HL-60/S4 (cell line): ENCODE results near the gene PRX.
"Not testable (repeated sequence)": the region's sequence is repeated elsewhere in the genome, so short reads cannot be mapped to it uniquely, and the experiment has no call there.

Experiments
- in situ Hi-C: fragments of 300-500 bp; cut with MboI; formaldehyde crosslinking; loops from 2 replicates; pipeline ENCODE4 v1.14.3; 2022; ENCODE audit warnings: low sequenced_read_pairs

Gene PRX

GRCh38 chr19:40433391-40434216 is 20.4 kb upstream of the PRX start:
- in situ Hi-C loops, result no loop called here

DNA sequence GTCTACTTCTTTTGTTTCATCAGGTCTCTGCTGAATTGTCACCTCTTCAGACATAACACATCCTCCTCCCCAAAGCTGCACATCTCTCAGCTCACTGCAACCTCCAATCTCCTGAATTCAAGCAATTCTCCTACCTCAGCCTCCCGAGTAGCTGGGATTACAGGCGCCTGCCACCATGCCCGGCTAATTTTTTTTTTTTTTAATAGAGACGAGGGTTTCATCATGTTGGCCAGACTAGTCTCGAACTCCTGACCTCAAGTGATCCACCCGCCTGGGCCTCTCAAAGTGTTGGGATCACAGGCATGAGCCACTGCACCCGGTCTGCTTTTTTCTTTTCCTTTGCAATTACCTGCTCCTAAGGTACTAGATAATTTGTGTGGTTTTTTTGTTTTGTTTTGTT is 19.6 kb upstream of the PRX start:
- in situ Hi-C loops, result not testable (repeated sequence)

DNA sequence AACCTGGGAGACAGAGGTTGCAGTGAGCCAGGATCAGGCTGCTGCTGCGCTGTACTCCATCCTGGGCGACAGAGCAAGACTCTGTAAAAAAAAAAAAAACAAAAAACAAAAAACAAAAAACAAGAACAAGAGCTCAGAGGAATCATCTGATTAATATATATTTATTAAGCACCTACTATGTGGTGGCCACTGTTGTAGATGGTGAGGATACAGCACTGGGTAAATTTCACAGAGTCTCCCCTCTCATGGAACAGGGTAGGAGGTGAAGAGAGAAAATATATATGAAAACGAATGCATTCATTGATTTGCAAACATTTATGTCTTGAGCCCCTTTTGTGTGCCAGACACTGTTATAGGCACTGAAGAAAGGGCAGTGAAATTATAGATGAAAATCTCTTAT is 18.5 kb upstream of the PRX start:
- in situ Hi-C loops, result no loop called here

DNA sequence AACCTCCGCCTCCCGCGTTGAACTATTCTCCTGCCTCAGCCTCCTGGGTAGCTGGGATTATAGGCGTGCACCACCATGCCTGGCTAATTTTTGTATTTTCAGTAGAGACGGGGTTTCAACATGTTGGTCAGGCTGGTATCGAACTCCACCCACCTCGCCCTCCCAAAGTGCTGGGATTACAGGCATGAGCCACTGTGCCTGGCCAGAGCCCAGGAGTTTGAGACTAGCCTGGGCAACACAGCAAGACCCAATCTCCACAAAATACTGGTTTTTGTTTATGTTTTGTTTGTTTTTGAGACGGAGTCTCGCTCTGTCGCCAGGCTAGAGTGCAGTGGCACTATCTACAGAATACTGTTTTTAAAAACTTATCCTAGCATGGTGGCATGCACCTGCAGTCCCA is 17.1 kb upstream of the PRX start:
- in situ Hi-C loops, result not testable (repeated sequence)

DNA sequence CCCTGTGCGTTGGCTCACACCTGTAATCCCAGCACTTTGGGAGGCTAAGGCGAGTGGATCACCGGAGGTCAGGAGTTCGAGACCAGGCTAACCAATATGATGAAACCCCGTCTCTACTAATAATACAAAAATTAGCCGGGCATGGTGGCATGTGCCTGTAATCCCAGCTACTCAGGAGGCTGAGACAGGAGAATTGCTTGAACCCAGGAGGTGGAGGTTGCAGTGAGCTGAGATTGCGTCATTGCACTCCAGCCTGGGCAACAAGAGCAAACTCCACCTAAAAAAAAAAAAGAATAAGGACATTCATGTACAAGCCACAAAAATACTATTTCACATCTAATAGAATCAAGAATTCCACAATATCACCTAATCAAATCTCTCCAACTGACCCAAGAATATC is 15.0 kb upstream of the PRX start:
- in situ Hi-C loops, result not testable (repeated sequence)

- in situ Hi-C loops, result no loop called here
Measured at GRCh38 chr19:40425450-40426287, 12.5 kb upstream of the PRX start, which contains the start of gene SERTAD1. Gene SERTAD1, minus strand, starts transcription at chr19:40425992. Its CDS starts 2,446 bp downstream, at chr19:40423546.

DNA sequence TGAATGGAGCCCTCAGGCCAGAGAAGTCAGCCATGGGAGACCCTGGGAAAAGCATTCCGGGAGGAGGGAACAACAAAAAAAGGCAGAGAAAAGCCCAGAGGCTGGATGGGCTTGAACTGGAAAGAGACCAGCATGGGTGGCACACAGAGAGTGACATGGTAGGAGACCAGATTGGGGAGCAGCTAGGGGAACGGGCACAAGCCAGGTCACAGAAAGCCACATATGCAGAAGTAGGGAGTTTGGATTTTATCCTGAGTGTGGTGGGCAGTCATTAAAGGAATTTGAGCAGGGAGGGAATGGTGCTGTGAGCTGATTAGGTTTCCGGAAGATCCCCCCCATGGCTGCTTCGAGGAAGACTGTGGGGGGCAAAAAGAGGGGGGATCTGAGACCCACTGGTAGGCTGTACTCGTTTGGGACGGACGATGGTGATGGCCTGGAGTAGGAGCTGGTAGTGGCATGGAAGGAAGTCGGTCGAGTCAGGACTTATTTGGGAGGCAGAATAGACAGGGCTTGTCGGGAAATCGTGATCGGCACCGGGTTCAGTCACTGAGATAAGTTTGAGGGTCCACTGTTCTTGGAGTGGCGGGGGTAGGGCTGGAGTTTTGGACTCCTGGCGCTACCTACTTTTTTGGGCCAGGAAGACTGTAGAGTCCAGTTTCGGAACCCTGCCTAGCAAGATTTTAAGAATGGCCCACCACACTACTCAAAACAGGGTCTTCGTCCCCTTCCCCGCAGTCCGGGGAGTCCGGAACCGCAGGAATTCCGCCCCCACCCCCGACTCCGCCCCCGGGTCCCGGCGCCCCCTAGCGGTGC is 11.7 kb upstream of the PRX start:
- in situ Hi-C loops, result no loop called here

- in situ Hi-C loops, result no loop called here
Measured at GRCh38 chr19:40423938-40424337, 10.8 kb upstream of the PRX start.

DNA sequence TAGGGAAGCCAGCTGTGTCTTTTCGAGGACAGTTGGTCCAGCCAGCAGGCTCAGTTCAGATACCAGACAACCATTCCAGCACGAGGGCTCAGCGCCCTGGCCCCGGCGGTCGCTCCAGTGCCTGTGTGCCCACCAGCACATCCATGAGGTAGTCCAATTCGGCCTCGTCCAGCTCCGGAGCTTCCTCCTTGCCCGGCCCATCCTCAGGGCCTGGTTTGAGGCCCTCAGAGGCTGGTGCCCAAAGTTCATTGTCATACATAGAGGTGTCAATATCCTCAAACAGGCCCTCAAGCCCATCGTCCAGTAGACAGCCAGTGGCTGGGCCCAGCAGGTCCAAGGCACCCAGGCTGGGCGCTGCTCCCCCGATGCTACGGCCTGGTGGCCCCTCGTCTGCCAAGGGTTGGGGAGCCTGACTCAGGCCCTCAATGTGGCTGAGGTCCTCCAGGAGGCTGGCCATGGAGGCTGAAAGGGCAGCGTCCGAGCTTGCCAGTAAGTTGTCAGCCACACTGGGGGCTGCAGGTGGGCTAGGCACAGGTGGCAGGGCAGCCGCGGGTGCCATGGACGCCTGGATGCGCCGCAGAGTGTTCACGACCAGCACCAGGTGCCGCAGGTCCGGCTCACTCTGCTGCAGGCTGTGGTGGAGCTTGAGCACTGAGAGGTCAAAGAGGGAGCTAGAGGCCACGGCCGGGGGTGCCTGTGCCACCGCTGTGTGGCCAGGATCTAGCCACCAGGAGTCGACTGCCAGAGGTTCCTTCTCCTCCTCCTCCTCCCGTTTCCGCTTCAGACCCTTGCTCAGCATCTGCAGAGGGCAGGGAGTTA is 9.8 kb upstream of the PRX start:
- in situ Hi-C loops, result no loop called here

GRCh38 chr19:40421993-40422747 is 9.0 kb upstream of the PRX start:
- in situ Hi-C loops, result no loop called here

GRCh38 chr19:40420766-40421765 is 7.9 kb upstream of the PRX start:
- in situ Hi-C loops, result no loop called here

GRCh38 chr19:40420451-40420765 is 7.2 kb upstream of the PRX start:
- in situ Hi-C loops, result no loop called here

DNA sequence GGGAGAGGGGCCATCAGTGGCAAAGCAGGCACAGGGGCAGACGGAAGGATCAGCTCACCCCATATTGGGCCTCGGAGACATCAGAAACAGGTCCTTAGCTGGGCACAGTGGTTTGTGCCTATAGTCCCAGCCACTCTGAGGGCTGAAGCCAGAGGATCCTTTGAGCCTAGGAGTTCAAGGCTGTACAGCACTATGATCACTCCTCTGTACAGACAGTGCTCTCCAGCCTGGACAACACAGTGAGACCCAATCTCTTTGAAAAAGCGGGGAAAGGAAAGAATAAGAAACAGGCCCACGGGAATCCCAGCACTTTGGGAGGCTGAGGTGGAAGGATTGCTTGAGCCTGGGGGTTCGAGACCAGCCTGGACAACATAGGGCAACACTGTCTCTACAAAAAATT is 6.6 kb upstream of the PRX start:
- in situ Hi-C loops, result no loop called here

GRCh38 chr19:40419066-40419612 is 6.0 kb upstream of the PRX start:
- in situ Hi-C loops, result no loop called here

DNA sequence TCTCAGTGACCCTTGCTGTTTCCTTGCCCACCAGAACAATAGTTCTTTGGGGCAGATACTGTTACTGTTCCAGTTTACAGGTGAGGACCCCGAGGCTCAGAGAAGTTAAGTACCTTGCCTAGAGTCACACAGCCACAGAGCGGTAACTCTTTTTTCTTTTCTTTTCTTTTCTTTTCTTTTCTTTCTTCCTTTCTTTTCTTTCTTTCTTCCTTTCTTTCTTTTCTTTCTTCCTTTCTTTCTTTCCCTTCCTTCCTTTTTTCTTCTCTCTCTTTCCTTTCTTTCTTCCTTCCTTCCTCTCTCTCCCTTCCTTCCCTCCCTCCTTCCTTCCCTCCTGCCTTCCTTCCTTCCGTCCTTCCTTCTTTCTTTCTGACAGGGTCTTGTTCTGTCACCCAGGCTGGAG is 4.9 kb upstream of the PRX start:
- in situ Hi-C loops, result no loop called here

GRCh38 chr19:40417643-40417981 is 4.4 kb upstream of the PRX start:
- in situ Hi-C loops, result no loop called here

- in situ Hi-C loops, result no loop called here
Measured at GRCh38 chr19:40416918-40417642, 3.9 kb upstream of the PRX start.

DNA sequence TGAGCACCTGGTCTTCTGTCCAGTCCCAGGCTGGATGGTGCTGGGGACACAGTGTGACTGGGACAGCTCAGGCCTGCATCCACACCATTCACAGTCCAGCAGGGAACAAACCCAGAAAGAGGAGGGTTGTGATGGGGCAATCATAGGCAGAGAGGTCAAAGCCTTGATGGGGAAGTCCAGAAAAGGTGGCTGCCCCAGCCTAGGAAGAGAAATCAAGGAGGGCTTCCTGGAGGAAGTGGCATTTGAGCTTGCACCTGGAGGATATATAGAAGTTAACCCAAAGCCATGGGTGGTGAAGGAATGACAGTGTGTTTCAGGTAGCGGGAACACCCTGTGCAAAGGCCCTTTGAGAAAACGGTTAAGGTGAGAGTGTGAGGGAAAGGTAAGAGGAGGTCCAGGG is 2.6 kb upstream of the PRX start:
- in situ Hi-C loops, result no loop called here
